NCI-H1417 treated with DMSO at 0.1 percent for 48 hours (cell line): ENCODE measurements around the gene TSPEAR.
"Not testable (repeated sequence)": the region's sequence is repeated elsewhere in the genome, so short reads cannot be mapped to it uniquely, and the experiment has no call there.

Source experiments
- DNase-seq: peaks from one replicate; lab custom pipeline; 2025; lab: John Stamatoyannopoulos, UW

TSPEAR gene

DNA sequence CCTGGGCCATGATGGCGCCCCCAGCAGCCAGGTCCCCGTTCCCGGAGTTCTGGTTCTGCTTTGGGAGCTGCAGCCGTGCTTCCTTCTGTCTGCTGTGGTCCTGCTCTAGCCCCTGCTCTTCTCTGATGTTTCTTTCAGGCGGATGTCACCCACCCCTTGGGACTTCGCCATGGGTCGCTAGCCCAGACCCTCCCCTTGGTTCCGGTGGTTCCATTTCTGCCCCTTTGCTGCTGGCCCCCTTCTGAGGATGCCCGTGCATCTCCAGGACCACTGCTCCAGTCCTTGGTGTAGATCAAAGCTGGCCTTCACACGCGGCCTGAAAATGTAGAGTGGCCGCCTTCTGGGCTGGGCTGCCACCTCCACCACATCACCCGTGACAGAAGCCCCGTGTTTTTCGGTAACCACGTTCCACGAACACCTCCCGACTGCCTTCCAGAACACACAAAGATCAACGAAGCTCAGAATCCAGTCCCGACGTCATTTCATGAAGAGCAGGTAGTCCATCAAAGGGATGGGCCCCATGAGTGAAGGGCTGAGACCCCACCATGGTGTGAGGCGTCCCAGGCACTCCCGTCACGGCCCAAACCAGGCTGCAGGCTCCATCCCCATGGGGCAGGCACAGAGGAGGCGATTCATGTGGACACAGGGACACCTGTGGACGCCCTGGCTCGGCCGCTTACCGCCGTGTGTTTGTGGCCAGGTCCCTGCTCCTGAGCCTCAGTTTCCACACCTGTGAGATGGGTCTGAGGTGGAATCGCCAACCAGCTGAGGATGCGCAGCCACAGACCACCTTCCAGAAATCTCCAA is 195.8 kb downstream of the TSPEAR start:
- DNase-seq, result no peak

DNA sequence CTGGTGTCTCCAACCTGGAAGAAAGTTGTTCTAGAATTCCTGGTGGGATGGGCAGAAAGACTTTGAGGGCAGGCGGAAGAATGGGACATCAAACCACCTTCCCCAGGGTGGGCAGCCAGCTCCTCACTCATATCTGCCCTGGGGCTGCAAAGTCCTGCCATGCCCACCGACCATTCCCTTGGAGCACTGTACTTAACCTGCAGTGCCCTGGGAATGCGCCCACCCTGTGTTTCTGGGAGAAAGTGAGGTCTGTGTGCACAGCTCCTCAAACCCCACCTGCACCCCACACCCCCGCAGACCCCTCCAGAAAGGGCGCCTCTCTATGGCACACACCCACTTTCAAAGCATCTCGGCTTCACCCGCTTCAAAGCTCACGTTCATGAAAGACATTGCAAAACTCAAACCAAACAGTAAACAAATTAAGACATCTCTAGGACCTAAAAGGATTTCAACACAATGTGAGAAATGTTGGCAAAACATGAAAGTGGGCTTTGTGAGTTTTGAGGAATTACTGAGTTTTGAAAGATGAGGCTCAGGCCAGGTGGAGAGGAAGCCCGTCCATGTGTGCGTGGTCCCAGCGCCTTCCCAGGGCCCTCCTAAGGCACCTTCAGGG is 196.5 kb downstream of the TSPEAR start:
- no peak for DNase-seq

DNA sequence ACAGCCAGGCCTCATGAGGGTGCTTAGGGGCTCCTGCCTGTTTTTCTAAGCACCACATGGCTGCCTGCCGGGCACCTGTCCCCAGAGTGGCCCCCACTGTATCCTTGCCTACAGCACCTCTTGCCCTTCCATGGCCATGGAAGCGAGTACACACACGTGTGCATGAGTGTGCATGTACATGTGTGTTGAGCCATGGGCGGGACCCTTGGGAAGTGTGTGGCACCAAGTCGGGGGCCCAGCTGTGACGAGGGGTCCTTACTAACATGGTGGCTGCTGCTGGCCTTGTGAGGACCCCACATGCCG is 197.2 kb downstream of the TSPEAR start:
- no peak for DNase-seq

DNA sequence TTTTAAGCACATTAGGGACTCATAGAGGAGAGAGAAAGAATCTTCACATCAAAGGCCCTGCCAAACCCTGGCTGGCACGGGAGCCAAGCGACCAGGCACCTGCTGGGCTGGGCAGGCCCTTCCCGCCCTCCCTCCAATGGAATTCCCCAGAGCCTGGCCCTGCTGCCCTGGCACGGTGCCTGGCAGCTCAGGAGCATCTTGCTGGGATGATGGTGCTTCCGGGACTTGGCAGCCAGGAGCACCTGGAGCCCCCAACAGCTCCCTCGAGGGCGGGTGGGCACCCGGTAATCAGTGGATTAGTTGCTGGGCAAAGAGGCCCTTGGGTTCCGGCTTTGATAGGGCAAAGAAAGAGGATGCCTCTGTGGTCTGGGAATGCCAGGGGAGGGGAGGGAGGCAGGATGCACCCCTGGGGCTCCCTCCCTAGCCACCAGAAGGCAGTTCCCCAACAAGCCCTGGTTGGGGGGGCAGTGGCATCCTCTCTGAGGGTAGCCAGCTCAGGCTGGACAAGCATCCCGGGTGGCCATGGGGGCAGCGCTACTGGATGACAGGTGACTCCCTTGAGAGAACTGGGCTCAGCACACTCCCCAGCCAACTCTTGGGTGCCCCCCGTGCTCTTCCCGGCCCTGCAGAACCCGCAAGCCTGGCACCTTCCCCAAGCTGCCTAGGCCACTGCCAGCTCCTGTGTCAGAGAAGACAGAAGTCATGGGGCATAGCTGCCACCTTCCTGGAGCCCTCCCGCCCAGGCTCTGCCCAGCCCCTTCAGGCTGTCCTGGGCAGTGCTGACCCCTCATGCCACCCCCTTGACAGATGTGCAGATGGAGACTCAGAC is 197.8 kb downstream of the TSPEAR start:
- no peak for DNase-seq

DNA sequence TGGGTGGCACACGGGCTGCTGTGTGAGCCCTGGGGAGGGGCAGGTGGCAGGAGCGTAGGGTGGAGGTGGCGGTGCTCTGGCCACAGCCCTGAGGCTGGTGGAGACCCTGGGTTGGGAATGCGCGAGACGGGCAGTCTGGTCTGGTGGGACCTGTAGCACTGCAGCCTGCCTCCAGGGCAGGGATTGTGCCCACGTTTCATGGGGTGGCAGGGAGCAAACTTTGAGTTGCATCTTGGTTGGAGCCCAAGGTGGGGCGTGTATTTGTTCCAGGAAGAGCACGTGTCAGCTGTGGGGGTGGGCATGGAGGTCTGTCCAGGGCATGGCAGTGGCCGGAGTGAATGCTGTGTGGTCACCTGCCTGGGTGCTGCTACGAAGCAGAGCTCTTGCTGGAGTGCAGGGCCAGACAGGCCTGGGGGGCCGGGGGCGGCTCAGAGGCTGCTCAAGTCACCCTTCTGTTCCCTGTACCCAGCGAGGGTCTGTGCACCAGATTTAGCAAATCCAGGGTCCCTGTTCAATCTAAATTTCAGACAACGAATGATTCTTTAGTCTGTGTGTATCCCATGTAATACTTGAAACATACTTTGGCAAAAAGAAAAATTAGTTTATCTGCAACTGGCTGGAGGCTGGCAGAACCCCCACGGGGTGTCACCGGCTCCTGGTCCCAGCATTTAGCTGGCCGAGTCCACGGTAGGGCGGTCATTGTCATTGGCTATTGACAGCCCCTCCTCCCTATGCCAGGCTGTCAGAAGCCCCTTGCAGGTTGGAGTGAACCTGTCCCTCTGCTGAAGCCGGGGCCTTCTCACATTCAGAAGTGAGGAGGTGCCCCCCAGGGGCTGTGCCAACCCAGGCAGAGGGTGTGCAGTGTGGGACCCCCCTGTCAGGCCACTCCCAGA is 198.6 kb downstream of the TSPEAR start:
- no peak for DNase-seq

DNA sequence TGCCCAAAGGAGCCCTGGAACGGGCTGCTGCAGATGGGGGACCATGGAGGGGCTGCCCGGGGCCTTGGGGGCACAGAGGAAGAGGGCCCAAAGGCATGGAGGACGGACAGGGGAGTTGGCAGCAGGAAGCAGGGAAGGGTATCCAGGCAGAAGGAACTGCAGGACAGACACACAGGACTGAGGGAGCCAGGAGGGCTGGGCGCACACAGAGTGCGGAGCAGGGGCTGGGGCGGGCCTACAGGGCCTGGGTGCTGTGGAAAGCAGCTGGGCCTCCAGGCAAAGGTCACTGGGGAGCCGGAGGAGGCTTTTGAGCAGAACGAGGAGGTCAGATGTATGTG is 199.5 kb downstream of the TSPEAR start:
- DNase-seq, result no peak

DNA sequence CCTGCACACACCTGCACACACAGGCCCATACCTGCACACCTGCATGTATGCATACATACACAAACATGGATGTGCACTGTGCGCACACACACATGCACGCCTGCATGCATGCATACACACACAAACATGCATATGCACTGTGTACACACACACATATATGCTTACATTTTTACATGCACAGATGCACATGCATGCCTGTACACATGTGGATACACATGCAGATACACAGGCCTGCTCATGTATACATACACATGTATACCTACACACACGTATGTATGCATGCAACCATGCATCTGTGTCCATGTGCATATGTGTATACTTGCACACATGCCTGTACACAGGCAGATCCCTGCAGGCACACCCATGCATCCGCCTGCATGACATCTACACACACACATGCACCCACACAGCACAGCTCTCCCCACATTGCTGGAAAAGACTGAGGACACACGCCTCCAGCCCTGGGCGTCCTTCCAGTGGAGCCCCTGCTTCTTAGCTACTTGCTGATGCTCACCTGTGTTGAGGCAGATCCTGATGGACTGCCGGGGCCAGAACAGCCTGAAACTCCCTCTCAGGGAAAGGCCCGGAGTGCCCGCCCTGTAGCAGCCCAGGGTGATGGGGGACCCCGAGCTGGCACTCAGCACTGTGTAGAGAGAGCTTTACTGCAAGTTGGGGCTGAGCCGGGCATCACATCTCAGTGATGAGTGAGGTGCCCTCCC is 200.0 kb downstream of the TSPEAR start:
- DNase-seq, result no peak

DNA sequence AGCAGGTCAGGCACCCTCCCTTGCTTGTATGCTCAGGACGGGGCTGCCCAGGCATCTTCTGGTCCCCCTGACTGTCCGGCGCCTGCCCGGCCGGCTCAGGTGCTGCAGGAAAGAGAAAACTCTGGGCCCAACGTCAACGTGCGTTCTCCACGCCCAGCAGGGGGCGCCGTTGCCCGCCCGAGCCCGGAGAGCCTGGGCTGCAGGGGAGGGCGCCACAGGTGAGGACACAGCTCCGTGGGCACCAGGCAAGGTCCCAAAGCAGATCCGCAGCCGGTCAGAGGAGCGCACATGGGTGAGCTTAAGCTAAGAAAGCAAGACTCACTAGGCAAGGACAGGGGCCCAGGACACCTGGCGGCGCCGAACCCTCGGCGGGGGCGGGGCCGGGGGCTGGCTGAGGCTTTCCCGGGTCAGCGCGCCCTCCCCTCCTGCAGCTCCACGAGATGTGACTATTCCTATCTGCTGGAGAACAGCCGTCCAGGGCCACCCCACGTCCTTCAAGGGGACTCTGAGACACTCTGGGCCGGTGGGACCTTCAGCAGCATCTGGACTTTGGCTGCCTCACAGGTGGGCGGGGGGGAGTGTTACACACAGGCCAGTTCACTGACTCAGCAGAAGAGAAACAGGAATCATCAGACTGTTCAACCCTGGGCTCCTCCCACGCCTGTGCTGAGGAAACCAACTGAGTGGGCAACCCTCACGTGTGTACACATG is 200.7 kb downstream of the TSPEAR start:
- DNase-seq, result no peak

DNA sequence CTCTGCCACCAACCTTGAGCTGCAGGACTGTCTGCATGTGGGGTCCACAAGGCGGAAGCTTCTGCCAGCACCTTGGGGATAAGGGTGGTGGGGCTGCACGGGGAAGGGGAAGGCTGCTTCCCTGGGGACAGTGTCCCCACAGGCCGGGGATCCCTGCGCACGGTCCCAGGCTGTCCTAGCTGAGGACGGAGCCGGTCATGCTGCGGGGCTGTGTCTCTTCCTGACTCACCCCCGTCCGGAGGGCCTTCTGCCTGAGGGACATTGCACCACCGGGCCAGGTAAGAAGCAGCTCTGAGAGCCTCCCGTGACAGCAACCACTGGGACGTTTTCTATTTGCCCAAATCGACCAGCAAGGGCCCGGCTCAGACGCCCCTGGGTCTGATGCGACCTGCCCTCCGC is 201.3 kb downstream of the TSPEAR start:
- no peak for DNase-seq

DNA sequence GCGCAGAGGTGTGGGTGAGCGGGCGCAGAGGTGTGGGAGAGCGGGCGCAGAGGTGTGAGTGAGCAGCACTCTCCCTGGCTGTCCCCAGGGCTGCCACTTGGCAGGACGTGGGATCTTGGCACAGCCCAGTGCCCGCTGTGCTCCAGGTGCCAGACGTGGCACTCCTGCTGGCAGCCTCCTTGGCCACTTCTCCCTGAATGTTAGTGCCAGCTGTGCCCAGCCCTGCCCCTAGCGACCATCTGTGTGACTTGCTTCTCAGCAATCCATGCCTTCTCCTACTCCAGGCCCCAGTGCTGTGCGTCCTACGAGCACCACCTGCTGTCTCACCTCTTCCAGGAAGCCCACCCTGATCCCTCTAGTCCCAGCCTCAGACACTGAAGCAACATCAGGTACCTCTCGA is 201.8 kb downstream of the TSPEAR start:
- no peak for DNase-seq

DNA sequence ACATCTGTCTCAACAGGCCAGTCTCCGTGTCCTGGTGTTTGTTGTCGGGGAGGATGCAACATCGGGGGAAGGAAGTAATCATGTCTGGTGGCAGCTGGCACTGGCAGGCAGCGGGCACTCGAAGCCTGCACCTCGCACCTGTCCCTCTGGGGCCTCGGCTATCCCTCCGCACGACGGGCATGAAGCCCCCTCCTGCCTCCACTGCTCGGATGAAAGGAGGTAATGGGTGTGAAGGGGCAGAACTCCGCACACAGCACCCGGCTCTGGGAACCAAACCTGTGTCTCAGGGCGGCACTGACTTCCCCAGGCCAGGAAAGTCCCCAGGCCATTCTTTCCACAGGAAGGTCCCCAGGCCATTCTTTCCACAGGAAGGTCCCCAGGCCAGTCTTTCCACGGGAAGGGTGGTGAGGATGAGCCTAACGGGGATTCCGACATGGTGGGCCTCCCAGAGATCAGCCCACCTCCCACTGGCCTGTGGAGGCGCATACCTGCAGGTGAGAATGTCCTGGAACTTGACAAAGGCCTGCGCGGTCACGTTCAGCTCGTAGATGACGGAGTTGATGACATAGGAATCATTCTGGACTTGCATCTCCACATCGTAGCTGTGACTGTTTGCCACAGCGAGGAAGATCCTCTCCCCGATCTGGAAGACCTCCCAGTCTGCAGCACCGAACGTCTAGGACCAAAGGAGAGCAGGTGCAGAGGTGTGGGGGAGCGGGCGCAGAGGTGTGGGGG is 202.5 kb downstream of the TSPEAR start:
- no peak for DNase-seq

DNA sequence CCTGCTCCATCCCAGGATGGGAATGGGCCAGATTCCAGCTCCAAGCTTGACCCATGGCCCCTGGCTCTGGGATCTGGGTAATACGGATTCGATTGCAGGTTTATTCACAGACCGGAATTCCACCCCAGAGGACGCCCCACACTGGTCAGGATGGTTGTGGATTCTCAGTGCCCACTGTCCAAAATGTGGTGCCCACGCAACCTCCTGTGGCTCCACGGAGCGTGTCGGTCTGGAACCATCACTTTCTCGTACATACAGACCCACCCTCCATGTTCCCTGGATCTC is 203.0 kb downstream of the TSPEAR start:
- no peak for DNase-seq

DNA sequence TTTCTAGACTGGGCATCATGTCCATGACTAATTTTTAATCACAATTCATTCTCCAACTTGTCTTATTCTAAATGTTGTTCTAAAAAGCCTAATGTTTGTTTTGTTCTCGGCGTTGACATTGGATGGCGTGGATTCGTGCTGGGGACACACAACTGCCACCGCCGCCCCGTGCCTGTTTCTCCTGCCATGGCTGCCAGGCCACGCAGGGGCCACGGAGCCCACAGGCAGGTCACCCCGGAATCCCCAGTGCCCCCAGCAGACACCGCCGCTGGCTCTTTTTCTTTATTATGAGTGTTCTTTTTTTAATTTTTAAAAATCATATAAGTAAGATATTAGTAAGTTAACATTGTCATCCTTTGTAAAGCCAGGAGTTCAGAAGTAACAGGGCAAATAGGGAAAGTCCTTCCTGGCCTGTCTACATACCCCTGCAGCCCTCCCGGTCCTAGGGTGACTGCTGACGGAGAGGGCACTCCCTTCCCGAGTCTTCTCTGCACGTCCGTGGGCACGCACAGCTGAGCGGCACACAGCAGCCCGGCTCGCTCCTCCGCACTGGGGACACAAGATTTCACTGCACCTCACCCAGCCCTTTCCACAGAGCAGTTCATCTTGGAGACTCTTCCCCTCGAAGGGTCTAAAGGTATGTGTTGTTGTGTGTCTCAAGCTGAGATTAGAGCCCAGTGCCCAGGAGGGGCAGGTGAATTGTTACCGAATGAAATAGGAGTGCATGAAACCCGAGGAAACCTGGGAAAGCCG is 203.5 kb downstream of the TSPEAR start:
- DNase-seq, result no peak

DNA sequence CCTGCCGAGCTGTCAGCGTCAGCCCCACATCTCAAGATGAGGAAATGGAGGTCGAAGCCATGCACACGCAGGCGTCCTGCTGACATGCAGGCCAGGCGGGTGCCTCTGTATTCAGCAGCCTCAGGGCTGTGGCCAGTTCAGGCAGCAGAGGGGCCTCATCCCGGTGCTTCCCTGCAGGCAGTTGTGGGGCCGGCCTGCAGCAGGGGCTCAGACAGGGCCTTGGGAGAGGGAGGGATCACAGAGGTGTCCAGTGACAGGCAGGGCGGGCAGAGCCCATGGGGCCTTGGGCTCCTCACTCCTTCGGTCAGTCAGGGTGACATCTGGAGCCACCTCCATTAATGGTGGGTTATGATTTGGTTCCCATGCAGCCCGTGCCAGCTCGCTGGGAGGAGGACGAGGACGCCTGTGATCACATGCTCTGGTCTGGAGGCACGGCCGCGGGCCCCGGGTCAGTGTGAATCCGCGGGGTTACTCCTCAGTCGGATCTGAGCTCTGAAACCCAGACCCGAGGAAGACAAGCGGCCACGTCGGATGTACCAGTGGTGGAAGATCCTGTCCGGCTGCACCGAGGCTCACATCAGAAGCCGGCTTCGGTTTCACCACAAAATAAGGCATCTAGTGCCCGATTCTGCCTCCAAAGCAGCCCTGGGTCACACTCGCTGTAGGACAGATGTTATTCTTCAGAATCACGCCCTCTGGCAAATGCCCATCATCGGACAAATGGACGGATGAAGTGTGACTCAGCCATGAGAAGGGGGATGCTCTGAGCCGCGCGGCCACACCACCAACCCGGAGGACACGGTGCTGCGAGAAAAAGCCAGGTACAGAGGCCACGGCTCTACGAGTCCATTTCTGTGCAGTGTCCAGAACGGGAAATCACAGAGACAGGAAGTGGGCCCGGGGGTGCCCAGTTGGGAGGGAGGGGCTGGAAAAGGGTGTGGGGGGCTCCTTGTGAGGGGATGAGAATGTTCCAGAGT is 204.8 kb downstream of the TSPEAR start:
- no peak for DNase-seq

DNA sequence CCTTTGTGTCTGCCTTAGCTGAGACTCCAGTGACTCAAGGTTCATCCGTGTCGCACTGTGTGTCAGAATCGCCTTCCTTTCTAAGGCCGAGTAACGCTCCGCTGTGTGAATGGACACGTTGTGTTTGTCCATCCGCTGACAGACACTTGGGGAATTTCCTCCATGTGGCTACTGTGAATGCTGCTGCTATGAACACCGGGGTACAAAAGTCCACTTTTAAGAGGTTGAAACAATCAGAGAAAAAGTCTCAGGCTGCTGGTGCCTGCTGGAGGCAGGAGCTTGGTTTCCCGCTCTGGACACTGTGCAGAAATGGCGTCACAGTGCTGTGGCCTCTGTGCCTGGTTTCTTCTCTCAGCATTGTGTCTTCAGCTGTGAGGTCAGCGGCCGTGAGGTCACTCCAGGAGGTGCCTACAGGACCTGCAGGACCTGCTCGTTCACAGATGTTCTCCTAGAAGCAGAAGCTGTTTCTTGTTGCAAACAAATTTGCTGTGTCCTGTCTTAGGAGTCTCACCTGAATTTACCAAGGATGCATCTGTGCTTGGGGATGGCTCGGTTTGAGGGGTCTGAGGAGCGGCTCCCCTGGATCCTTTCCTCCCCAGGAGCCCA is 205.6 kb downstream of the TSPEAR start:
- DNase-seq, result no peak

DNA sequence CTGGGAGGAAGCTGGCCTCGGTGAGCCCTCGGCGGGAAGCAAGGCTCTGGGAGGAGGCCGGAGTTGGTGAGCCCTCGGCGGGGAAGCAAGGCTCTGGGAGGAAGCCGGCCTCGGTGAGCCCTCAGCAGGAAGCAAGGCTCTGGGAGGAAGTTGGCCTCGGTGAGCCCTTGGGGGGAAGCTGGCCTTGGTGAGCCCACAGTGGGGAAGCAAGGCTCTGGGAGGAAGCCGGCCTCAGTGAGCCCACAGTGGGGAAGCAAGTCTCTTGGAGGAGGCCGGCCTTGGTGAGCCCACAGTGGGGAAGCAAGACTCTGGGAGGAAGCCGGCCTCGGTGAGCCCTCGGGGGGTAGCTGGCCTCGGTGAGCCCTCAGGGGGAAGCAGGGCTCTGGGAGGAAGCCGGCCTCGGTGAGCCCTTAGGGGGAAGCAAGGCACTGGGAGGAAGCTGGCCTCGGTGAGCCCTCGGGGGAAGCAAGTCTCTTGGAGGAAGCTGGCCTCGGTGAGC is 207.4 kb downstream of the TSPEAR start:
- DNase-seq, result no peak

DNA sequence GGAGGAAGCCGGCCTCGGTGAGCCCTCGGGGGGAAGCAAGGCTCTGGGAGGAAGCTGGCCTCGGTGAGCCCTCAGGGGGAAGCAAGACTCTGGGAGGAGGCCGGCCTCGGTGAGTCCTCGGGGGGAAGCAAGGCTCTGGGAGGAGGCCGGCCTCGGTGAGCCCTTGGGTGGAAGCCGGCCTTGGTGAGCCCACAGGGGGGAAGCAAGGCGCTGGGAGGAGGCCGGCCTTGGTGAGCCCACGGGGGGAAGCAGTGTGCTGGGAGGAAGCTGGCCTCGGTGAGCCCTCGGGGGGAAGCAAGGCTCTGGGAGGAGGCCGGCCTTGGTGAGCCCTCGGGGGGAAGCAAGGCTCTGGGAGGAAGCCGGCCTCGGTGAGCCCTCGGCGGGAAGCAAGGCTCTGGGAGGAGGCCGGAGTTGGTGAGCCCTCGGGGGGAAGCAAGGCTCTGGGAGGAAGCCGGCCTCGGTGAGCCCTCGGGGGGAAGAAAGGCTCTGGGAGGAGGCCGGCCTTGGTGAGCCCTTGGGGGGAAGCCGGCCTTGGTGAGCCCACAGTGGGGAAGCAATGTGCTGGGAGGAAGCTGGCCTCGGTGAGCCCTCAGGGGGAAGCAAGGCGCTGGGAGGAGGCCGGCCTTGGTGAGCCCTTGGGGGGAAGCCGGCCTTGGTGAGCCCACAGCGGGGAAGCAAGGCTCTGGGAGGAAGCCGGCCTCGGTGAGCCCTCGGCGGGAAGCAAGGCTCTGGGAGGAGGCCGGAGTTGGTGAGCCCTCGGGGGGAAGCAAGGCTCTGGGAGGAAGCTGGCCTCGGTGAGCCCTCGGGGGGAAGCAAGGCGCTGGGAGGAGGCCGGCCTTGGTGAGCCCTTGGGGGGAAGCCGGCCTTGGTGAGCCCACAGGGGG is 208.1 kb downstream of the TSPEAR start:
- DNase-seq, result not testable (repeated sequence)
